ENCODE data around the gene FHIT.

GRCh38 chr3:60086811-60087210 lies 1164.4 kb downstream of the FHIT start:
- TF ChIP-seq CTCF (conservative IDR thresholded peaks at IDR 0.05; ENCODE audit: low read depth, low read length) (no peak), FOS (IDR thresholded peaks at IDR 0.05; ENCODE audit: low read depth, low read length) (0 out of 2 replicates have a peak, but pooled peaks have one; percentile 45), POLR2A (IDR thresholded peaks at IDR 0.05; ENCODE audit: low read depth, low read length) (no peak)
- TF ChIP-seq, protein P1, sequence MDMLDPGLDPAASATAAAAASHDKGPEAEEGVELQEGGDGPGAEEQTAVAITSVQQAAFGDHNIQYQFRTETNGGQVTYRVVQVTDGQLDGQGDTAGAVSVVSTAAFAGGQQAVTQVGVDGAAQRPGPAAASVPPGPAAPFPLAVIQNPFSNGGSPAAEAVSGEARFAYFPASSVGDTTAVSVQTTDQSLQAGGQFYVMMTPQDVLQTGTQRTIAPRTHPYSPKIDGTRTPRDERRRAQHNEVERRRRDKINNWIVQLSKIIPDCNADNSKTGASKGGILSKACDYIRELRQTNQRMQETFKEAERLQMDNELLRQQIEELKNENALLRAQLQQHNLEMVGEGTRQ (IDR thresholded peaks at IDR 0.05; ENCODE audit: low read depth, low read length), result no peak
